Limb (tissue), 2 donors: ENCODE measurements around the gene VWA3A.
A peak's percentile ranks its signal among the peaks of the same experiment; 100 is the strongest.
"Not testable (repeated sequence)": the region's sequence is repeated elsewhere in the genome, so short reads cannot be mapped to it uniquely, and the experiment has no call there.

ENCODE experiments used
- DNase-seq, 2 donors: peaks; one replicate each; pipeline ENCODE4 v3.0.0-alpha.2; 2016; ENCODE audit errors: extremely low spot score in 2 of 2

The VWA3A gene

DNA sequence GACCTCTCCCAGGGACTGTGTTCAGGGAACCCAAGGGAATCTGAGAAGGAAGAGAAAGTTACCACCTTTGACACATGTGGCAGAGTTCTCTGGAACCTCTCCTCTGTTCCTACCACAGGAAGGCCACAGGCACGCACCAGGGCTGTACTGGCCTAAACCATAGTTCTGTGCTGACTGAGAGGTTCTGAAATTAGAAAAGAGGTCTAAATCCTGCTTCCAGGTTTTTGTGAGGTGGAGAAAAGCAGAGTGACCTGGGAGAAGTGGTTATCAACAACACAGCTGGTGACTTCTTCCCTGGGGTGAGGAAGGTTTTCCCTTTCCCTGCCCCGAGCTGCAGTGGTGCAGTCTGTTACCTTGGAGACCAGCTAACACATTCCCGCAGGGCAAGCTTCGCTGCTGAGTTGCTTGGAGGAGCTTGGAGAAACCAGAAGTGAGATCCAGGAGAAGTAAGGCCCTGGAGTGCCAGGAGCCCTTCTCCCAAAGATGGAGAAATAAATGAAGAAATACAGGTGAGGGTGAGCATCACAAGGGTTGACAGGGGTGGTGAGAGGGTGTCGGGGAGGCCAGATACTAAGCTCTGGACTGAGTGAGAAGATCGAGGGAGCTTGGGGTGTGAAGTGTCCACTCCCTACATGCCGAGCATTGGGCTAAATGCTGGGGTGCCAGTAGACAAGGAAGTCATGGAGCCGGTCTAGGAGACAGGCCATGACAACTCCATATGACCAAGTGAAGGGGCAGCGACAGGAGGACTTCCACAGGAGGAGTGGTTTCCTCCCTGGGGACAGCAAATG, at the start of gene VWA3A:
TSS of gene VWA3A (plus strand) at position 399 of the 791 bp plus-strand sequence. CDS start at position 496, 97 bp downstream.
- DNase-seq: peak in 1 of 2 donors; percentile 41

DNA sequence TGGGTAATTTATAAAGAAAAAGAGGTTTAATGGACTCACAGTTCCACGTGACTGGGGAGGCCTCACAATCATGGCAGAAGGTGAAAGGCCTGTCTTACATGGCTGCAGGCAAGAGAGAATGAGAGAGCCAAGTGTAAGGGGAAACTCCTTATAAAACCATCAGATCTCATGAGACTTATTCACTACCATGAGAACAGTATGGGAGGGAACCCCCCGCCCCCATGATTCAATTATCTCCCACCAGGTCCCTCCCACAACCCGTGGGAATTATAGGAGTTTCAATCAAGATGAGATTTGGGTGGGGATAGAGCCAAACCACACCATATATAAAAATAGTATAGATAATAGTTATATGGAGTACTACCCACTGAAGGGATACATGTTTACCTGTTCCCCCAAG, 48.5 kb upstream of the VWA3A start:
- DNase-seq: not testable (repeated sequence)

DNA sequence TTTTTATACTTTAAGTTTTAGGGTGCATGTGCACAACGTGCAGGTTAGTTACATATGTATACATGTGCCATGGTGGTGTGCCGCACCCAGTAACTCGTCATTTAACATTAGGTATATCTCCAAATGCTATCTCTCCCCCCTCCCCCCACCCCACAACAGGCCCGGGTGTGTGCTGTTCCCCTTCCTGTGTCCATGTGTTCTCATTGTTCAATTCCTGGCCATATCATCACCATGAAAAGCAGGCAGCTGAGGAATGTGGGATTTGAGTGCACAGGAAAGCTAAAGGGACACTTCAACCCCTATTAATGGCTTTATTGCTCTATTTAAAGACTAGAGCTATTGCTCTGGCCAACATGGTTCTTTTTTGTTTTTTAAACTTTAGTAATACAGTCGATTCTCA, 46.5 kb upstream of the VWA3A start:
- not testable (repeated sequence) for DNase-seq

- DNase-seq: no peak
These were observed 41.4 kb upstream of the VWA3A start for GRCh38 chr16:22050963-22051362.

GRCh38 chr16:22052980-22053379, 39.4 kb upstream of the VWA3A start:
- DNase-seq: no peak

GRCh38 chr16:22053921-22054341, 38.4 kb upstream of the VWA3A start:
- DNase-seq: no peak

- no peak for DNase-seq
These were observed 37.3 kb upstream of the VWA3A start for GRCh38 chr16:22054847-22055590.

DNA sequence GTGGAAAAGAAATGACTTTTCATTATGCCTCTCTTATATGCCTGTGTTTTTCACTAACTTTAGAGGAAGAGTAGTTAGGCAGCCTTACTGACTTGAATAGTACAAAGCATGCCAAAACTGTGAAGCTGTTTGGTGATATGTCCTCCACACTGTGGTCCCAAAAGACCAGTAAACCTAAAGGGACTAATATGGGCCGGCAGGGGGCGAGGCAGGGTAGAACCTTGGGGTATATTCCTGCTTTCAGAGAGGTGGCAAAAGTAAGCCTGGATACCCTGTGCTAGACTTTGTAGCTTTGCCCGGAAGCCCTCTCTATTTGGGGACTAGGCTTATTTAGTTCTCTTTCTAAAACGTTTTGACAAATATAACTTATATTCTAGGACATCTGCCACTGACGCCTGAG, 36.5 kb upstream of the VWA3A start:
- no peak for DNase-seq

DNA sequence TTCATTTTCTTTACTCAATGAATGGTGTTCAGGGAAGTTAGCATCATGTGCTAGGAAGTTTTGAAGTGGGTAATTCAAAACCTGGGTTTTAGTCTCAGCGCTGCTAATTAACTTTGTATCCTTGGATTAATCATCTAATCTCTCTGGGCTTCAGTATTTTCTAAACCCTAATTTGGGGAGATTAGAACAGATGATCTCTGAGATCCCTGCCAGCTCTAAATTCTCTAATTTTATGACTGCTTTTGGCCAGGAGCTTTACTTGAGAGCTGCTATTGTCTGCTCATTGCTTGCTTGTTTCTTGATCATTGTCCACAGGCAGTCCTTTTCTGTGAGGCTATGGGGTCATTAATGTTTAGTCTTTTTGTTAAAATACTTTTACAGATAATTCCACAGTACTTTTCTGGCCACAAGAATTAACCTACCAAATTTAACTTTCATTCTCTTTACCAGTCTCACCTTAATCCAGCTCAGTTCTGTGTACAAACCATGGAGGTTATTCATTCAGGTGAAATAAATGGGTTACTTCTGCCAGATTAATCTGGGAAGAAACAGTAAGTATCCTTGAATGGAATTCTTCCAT, 28.4 kb upstream of the VWA3A start:
- DNase-seq: no peak

DNA sequence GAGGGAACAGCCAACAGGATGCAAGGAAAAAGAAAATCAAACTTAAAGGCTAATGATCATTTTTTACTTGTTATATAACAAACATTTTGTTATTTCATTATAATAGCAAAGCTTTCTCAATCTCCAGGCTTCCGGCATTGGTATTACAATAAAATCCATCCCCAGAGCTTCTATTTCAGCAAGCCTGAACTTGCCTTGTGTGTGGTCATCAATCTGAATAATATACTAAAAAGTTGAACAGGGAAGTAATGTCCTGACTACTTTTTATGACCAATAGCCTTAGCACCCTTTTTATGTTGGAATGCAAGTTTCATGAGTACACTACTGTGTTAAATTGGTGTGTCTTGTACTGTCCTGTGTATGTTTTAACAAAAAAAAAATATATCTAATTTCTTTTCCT, 27.1 kb upstream of the VWA3A start:
- DNase-seq: no peak

GRCh38 chr16:22070361-22071330, 21.7 kb upstream of the VWA3A start:
- DNase-seq: no peak

DNA sequence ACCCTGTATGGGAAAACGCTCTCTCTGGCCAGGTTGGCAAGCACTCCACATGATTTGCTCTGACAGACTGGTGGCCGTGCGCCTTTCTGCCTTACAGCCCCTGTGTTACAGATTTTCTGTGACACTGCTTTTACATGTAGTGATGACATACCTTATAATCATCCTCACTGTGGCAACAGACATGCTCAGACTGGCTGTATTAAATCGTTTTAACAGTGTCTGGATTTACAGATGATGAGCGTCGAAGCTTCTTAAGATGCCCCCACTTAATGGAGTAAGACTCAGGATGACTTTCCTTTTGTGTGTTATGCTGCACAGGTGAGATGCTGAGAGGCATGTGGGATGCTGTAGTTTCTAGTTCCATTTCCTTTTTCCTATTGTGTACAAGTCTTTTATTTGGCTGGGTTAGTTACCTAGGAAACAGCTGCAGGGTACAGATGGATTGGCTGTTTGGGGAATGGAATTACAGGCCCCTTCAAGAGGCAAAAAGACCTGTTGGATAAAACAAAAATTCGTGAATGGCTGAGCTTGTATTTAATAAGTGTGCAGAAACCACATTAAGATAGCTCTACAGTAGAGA, 20.9 kb upstream of the VWA3A start:
- DNase-seq: no peak

GRCh38 chr16:22073350-22073749, 19.0 kb upstream of the VWA3A start:
- no peak for DNase-seq

GRCh38 chr16:22075043-22075757, 17.1 kb upstream of the VWA3A start:
- DNase-seq: no peak

- DNase-seq: no peak
These were observed 16.6 kb upstream of the VWA3A start for GRCh38 chr16:22075776-22076175.

GRCh38 chr16:22077700-22078313, 14.5 kb upstream of the VWA3A start:
- peak; percentile 62 to 72 for DNase-seq

DNA sequence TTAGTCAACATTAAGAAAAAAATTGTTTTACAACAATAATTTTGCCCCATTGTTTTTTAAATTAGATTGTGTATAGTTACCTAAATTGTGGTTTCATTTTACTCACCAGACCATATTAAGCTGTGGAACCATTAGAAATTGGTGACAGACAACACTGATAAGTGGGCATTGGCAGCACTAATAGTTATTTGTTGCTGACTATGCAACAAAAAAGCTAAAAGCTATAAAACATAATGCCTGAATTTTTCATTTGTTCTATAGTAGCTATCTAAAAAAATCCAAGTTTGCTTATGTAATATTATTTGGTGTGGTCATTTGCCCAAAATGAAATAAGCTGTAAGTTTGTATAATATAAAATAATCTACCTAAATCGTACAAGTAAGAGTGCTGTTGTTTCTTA, 13.7 kb upstream of the VWA3A start:
- no peak for DNase-seq

GRCh38 chr16:22081050-22081449, 11.3 kb upstream of the VWA3A start:
- DNase-seq: no peak

DNA sequence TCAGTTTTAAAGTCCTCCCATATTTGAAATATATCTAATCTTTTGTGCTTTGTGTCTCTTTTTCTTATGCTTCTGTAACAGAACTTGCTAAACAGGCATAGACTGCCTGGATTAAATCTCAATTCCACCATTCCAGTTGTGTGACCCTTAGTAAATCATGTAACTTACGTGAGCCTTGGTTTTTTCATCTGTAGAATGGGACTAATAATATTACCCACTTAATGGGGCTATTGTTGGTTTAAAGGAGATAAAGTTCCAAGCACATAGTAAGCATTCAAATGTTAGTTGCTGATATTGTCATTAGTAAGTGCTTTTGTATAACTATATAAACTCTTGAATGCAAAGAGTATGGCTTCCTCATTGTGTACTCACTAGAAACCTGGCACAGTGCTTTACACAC, 5.9 kb upstream of the VWA3A start:
- DNase-seq: no peak

DNA sequence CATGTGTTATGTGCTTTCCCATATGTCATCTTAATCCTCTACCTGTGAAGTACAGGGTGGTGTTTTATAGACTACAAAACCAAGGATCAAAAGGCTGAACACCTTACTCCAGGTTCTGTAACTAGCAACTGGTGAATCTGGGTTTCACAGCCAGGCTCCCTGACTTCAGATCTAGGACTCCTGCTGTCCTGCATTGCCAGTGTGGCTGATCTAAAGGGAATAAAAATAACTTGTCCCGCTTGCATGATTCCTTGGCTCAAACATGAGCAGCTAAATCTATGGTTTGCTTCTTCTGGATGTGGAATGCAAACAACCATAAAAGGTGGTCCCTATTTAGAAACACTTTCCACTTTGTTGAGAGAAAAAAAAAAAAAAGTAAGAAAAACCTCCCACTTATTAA, 3.7 kb upstream of the VWA3A start:
- DNase-seq: no peak
